EH (cell line): ENCODE data around the gene RUNDC1.

Experiments
- DNase-seq: peaks from one replicate; pipeline ENCODE4 v3.0.0-alpha.2; 2015; ENCODE audit warnings: low read depth

The RUNDC1 gene

DNA sequence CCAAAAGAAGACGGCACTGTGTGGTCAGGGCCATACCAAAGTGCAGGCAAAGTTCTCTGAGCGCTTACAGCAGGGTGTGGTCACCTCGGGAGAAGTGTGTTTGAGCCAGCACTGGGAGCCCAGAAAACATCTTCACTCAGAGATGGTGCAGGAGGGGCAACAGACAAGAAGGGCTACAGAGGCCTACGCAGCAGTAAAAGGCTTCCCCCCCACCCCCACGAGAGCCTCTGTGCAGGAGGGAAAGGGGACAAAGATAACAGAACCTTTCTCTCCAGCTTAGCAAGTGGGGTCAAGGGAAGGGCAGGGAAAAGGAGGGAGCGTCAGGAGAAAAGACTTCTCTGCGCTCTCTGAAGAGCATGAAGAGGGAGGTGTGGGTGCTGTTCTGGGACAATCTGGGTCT, 39.1 kb downstream of the RUNDC1 start:
- no peak for DNase-seq

DNA sequence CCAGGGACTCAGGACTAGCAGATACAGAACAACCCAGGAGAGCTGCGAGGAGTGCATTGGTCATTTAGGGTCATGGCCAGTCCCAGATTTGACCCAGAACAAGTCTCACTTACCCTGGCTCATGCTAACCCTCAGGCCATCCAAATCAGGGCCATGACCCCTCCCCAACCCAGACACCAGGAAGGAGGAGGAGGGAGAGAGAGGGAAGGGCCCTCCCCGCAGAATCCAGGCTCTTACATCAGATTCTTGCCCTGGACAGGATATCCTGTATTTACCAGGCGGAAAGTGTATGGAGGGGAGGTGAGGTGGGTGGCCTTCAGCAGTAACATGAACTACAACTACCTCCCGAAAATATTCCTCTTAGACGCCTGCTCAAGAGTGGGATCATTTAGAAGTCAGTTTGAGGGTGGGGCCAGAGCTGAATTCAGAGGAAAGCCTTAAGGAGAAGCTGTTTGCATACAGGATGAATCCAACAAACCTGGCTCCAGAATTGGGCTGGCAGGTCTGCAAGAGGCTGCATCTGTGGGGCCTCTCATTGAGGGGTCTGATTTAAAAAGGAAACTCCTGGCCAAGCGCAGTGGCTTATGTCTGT, 39.8 kb downstream of the RUNDC1 start:
- DNase-seq = no peak

DNA sequence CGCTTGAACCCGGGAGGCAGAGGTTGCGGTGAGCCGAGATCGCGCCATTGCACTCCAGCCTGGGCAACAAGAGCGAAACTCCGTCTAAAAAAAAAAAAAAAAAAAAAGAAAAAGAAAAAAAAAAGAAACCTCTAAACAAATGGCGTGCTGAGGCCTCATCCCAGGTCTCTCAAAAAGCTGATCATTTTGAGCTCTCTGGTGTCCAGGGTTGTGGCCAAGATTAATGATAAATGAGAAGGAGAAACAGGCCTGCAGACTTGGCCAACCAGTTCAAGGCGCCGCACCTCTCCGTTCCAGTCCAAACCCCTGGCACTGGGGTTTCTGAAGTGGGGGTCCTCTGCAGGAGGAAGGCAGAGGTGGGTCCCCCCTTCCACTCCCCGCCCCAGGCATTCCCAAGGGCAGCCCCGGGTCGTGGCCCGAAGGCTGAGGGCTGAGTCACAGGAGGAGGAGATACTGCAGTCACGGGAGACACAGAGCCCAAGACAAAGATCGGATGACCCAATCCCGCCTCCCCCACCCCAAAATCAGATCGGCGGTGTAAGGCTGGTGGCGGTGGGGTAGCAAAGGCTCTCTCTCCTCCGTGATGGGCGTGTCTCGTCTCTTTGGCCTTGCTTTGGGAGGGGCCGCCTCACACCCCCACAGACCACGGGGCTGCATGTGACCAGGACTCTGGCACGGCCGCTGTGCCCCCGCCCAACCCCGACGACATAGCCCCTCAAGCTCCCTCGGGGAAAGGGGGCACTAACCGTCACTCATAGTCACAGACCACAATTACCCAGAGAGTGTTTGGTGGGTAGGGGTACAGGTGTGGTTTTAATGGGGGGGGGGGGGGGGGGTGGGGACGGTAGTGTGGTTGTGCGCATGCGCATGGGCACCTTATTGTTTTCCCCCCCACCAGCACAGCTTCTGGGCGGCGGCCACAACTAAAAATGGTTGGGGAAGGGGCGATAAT, 40.7 kb downstream of the RUNDC1 start:
- peak; percentile 76 for DNase-seq

DNA sequence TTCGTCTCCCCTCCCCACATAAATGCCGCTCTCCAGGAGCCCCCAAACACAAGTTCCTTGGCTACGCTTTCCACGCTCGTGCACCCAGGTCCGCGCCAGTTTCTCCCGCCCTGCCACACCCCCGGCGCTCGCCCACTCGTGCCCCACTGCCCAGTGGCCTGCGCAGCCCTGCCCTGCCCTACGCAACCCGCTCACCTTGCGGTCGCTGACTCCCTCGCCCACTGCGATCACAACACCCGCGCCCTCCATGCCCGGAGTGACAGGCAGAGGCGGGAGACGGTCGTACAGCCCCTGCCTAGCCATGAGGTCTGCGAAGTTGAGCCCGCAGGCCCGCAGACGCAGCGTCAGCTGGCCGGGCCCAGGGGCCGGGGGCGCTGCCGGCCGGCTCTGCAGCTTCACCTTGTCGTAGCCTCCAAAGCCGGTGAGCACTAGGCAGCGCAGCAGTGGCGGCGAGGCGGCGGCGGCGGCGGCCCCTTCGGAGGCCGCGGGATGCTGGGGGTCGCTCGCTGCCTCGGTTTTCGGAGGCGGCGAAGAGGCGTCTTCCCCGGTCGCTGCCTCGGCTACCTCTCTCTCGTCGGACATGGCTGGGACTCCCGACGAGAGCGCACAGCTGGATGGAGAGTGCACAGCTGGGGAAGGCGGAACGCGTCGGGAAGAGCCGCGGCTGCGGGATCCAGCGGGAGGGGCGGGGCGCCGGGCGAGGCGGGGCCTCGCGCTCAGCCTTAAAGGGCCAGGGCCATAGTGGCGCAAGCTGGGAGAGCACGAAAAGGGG, 41.6 kb downstream of the RUNDC1 start, which contains the start of gene VAT1:
Gene VAT1 (minus strand): TSS at position 645 of the 772 bp plus-strand sequence. CDS start 63 bp downstream, at position 582.
- DNase-seq = peak; percentile 76

DNA sequence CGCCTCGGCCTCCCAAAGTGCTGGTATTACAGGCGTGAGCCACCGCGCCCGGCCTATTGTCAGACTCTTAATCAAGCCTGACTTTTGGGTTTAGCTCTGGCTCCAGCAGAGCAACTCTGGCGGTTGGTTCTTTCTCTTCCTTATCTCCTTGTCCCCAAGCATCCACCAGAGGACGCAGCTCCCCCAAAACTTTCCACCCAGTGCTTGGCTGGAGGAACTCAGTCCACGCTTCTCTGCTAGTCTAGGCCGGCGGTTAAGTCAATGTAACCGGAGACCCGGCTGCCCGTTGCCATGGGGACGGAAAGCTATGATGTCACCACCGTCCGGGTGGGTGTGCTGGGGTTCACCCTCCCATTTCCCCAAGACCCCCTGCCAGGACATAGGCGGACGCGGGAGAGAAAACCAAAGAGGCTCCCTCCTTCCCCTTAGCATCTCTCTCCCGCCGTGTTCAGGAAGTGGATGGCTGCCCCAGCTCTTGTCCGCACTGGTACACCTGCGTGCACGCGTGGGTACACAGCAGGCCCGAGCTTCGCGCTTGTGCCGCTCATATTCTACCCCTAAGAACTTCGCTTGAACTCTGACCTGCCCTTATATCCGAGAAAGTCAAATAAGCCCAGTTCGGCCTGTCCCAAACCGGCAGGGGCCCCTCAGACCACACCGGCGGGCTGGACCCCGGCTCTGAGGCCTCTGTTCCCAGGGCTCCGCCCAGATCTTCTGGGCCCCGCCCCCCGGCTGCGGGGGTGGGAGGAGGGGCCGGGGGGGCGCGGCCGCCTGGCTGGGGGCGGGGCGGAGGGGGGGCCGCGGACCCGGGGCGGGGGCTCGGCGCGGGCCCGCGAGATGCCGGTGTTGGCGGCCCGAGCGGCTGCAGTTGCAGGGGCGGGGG, 44.3 kb downstream of the RUNDC1 start, which contains the start of gene RND2:
Gene RND2 (plus strand): TSS at position 825 of the 883 bp plus-strand sequence. CDS start 117 bp downstream, outside the sequence.
- peak; percentile 98 for DNase-seq

DNA sequence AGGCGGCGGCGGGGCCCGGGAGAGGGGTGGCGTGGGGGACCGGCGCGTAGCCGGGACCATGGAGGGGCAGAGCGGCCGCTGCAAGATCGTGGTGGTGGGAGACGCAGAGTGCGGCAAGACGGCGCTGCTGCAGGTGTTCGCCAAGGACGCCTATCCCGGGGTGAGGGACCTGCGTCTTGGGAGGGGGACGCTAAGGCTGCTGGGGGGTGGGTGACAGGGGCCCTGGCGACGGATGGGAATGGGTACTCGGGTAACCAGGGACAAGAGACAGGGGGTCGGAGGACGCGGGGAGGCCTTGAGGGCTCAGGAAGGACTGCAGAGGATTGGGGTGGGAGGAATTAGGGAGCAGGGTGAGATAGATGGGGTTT, 44.9 kb downstream of the RUNDC1 start:
- DNase-seq = no peak

DNA sequence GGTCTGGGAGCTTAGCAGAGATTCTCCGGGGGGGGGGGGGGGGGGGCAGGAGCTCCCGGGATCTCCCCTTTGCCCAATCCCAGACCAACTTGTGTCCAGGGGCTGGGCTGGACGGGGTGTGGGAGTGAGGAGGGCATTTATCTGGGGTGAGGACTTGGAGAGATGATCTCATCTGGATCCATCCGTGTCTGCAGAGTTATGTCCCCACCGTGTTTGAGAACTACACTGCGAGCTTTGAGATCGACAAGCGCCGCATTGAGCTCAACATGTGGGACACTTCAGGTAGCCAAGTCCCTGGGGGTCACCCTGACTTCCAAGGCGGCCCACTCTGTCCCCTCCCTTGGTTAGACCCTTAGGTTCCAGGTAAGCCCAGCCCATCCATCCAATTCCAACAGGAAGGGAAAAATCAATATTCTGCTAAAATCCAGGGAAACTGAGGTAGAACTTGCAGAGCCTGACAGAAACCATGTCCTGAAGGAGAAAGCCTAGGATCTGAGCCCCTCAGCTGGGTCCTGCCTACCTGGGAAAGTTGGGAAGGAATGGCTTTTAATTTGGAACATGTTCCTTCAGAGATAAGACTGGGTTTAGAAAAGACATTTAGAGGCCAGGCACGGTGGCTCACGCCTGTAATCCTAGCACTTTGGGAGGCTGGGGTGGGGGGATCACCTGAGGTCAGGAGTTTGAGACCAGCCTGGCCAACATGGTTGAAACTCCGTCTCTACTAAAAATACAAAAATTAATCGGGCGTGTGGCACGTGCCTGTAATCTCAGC, 45.6 kb downstream of the RUNDC1 start:
- no peak for DNase-seq

DNA sequence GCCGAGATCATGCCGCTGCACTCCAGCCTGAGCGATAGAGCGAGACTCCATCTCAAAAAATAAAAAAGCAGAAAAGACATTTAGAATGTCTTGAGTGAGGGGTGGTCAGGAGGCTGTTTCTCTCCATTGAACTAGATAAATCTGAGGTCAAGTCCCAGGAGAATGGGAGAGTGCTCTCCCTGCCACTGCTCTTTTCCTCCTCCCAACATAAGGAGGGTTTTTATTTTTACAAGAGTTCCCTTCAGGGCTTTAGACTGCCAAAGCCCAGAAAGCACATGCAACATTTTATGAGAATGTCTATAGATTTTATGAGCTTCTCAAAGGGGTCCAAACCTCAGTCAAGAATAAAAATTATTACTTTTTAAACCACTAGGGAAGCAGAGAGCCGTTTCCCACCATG, 46.2 kb downstream of the RUNDC1 start:
- DNase-seq = no peak

DNA sequence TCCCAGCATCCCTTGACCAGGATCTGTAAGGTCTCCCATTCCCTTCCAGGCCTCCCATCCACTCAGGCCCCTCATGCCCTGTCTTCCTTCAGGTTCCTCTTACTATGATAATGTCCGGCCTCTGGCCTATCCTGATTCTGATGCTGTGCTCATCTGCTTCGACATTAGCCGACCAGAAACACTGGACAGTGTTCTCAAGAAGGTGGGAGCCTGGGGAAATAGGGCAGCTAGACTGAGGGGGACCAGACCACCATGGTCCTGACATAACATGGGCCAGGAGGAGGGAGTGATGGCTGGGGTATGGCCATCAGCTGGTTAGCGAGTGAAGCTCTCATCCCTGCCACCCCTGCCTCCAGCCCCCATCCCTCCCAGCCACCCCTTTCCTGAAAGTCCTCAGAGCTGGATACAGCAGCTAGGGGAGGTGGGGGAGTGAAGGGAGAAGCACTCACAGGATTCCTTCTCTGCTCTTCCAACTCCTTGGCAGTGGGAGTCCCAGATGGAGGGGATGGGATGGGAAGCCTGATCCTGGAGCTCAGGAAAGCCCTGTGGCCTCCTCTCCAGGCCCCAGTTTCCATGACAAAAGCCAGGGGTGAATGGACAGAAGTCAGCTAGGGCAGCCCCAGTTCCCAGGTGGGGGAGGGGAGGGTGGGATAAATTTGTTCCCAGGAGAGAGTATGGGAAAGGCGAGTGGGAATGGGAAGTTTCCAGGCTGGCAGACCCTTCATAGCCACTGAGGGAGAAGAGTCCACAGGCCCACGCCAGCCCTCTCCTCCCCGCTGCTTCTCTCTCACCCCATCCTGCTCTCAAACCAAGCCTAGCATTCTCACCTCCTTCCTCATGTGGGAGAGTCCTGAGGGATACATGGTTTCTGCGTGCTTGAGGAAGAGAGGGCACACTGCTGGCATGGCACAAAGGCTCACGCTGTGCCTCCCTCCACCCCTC, 47.0 kb downstream of the RUNDC1 start:
- DNase-seq = no peak

DNA sequence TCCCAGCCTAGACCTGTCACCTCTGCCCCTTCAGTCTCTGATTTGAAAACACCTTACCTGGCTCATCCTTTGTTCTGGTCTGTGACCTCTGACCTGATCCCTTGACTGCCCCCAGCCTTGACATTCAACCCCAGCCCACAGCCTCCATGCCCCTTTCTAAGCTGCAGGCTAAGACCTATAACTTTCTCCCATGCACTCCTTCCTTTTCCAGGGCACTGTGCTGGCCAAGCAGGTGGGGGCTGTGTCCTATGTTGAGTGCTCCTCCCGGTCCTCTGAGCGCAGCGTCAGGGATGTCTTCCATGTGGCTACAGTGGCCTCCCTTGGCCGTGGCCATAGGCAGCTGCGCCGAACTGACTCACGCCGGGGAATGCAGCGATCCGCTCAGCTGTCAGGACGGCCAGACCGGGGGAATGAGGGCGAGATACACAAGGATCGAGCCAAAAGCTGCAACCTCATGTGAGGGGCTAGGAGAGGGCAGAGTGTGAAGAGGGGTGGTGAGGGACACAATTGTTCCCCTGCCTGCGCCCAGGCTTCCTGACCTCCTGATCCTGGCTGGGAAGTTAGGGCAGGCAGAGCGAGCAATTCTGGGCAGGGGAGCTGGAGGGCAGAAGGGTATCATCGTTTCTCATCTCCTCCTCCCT, 48.0 kb downstream of the RUNDC1 start:
- DNase-seq = no peak

DNA sequence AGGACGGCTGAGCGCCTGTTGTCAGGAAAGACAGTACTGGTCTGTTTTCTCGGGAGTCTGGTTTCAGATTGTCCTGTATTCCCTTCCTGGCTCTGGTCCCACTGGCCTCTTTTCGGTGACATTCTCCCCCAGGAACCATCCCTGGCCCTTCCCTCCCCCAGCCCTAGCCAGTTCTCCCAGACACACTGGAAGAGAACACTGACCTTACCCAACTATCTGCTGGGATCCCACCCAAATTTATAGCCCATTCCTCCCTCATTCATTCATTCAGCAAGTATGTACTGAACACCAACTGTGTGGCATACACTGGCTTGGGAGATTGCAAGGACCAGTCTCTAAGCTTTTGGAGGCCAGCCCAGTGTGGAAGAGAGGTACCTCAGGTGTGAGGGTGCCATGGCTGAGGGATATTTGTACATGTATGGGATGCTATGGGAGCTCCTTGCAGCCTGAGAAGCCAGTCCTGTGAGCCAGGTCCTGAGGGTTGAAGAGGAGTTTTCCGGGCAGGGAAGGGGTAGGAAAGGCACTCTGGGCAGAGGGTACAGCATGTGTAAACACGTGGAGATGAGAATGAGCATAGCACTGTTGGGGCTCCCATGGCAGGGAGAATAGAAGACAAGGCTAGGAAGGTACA, 49.9 kb downstream of the RUNDC1 start:
- DNase-seq = no peak

DNA sequence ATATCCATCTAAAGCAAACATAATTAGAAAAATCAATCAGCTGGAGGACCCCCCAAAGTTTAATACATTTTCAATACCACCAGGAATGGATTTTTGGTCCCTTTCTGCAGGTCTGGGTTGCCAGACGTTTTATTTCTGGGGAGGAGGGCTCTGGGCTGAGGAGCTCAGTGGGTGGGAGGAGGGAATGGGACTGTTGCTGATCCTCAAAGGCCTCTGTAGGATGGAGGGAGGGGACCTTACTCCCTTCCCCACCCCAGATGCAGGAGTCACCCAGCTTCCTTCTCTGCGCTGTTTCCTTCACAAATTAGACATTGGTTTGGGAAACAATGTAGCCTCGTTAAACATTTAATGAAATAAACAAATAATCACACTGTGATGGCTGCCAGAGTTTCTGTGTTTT, 51.3 kb downstream of the RUNDC1 start:
- DNase-seq = no peak

DNA sequence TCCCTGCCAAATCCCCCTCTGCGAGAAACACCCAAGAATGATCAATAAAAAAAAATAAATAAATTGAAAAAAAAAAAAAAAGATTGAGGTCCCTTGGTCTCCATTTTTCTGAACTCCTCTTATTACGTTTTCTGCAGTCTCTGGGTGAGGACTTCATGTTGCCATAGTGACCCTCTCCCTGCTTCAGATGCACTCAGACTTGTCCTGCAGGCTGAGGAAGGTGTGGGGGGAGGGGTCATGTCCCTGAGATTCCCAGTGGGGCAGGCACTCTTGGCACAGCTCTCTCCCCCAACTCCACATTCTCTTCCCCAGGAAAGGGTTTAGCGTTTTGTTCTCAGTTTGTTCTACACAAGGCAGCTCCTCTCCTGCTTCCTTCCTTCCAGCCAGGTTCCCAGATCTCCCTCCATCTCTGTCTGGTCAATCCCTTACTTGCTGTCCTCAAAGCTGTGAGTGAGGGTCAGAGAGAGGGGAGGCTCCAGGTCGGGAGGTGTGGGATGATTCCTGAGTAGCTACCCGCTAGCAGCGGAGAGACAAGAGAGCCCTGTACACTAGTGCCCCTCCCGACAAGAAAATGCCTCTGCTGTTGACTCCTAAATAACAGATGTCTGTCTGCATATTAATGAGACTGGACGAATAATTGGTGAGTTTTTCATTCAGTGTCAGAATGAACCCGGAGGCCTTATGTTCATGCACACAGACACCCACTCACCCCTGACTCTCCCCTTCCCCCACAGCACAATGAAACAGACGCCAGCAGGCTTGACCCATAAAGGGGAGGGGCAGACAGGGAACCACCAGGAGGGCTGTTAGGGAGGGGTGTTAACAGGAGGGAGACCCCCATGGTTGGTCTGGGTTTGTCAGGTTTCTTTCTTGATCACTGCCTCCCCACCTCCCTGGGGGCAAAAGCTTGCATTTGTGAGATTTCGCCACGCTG, 53.9 kb downstream of the RUNDC1 start:
- no peak for DNase-seq

DNA sequence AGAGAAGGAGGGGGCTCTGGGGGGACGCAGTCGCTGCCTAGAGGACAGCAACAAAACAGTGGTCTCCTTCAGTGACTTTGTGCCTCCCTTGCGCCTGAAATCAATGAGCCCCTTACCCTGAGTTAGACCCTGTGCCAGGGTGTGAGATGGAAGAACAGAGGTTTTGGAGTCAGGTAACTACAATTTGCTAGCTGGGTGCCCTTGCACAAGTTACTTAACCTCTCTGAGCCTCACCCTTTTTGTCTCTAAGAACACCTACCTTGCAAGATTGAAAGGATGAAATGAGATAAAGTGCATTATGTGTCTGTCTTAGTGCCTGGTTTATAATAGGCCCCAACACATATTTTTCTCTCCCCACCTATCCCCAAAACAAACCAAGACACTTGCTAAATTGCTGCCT, 54.5 kb downstream of the RUNDC1 start:
- DNase-seq = no peak

DNA sequence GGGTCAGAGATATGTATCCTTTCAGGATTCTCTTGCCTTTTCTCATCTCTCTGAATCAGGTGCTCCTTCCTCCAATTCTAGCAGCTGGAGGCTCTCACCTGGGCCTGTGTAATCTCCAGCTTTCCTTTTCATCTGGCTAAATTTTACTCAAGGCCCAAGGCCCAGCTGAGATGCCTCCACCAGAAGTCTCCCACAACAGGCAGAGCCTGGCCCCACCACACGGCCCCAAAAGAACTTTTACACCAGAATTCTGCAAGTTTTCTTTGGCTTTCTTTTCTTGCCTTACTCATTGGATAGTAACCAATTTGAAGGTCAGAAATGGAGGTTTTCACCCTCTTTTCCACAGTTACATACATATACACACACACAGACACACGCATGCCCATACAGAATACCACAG, 59.3 kb downstream of the RUNDC1 start:
- DNase-seq = no peak

DNA sequence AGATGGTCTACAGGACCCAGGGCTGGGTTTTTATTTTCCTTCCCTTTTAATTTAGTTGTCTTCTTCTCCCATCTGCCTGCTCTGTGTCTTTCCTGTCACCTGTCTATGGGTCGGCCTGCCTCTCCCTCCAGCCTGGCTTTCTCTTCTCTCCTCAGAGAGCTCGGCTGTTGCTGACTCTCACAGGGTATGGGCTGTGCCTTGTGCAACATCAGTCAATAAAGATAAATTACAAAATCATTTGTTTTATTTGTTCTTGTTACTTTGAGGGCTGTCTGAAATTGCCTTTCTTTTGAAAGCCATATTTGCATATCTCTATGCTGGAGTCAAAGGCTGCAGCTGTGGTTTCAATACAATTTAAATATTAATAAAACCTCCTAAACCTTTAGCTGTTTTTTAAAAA, 60.3 kb downstream of the RUNDC1 start:
- no peak for DNase-seq

DNA sequence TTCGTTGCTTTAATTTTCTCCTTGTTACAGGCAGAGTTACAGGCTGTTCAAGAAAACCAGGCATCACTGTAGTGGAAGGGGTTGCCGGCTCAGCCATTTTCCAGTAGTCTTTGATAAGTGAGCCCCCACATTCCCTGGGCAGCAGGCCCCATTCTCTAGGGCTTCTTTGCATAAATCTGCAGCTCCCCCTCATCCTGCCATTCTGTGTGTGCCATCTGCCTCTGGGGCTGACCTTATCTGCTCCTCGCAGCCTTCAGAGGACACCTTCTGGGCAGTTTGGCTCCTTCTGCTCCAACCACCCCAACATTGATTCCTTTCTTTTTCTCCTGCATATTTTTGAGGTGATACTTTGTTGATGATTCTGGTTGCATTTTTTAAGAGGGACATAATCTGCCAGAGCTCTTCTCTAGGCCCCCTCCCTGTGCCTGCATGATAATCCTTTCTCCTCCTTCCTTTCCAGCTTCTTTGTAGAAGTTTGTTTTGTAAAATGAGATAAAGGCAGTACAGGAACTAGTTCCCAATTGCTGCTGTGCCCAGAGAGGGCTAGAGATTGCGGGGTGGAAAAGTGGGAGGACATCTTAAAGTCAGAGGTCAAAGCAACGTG, 61.8 kb downstream of the RUNDC1 start:
- DNase-seq = peak; percentile 18
